SK-N-MC (cell line): Measurements from ENCODE around the gene TBX3.

Experiments
- EZH2 ChIP-seq: fragments of 200-600 bp; sonication (generic); IDR thresholded peaks from one replicate; pipeline ENCODE4 v1.6.1; 2017; ENCODE audit warnings: antibody characterized with exemption
- FOXP2 ChIP-seq: optimal IDR thresholded peaks from 2 replicates; pipeline ENCODE3; 2011; ENCODE audit warnings: mild to moderate bottlenecking, moderate library complexity; ENCODE audit not compliant: insufficient read depth; ENCODE audit errors: extremely low read length, control extremely low read depth
- POLR2AphosphoS5 ChIP-seq: IDR thresholded peaks from 2 replicates; pipeline ENCODE4 v1.6.1; 2012; ENCODE audit warnings: mild to moderate bottlenecking, low read depth, low read length, borderline replicate concordance

DNA sequence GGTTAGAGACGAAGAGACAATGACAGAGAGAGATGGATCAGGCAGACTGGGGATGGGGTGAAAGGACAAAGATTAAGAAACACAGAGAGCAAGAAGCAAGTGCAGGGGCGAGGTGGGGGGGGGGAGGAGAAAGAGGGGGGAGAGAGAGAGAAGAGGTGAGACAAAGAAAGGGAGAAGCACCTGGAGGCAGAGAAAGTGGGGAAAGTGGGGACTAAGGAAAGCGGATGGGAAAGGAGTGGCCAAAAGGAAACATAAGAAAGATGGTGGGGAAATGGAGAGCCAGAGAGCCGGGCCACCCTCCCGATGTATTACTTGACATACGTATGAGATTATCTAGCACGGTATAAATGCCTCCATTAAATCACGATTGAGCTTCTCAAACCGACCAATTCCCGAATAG, 18.5 kb upstream of the TBX3 start:
- no peak for TF ChIP-seq EZH2
- TF ChIP-seq POLR2AphosphoS5, result no peak
- TF ChIP-seq FOXP2, result no peak
